Kidney epithelial cell (primary cell): Measurements from ENCODE around the gene GTF3C5. TPM values are rescaled to one million over a fixed set of nuclear protein-coding genes. Genes with fewer than 3 reads are reported as not detected.

Experiments
- DNase-seq: peaks from one replicate; pipeline ENCODE4 v3.0.0-alpha.2; 2010; ENCODE audit warnings: low read depth
- H3K27me3 ChIP-seq: 2 replicates; pipeline ENCODE4 v1.6.0; 2011; ENCODE audit warnings: low read length; ENCODE audit not compliant: control insufficient read depth, insufficient read depth
- H3K36me3 ChIP-seq: 2 replicates; pipeline ENCODE4 v1.5.1; 2011; ENCODE audit warnings: low read length; ENCODE audit not compliant: control insufficient read depth, insufficient read depth
- H3K4me3 ChIP-seq: 2 replicates; pipeline ENCODE4 v1.5.1; 2011; ENCODE audit warnings: low read depth, mild to moderate bottlenecking, control low read depth, low read length
- total RNA-seq: library from RNA; depleted of rRNA; stranded (reverse); fragments of >200 nt; gene quantifications from 2 replicates; pipeline ENCODE4 v1.2.3, GENCODE V29; 2015
- TF ChIP-seq, protein P1 (sequence below): IDR thresholded peaks from 2 replicates; pipeline ENCODE4 v1.5.1; 2011; ENCODE audit warnings: mild to moderate bottlenecking, moderate library complexity, low read length, control low read depth, inconsistent platforms; ENCODE audit not compliant: insufficient read depth, poor library complexity, severe bottlenecking

The GTF3C5 gene
- total RNA-seq, 1 donor from 2014 or later: 94.7 TPM

DNA sequence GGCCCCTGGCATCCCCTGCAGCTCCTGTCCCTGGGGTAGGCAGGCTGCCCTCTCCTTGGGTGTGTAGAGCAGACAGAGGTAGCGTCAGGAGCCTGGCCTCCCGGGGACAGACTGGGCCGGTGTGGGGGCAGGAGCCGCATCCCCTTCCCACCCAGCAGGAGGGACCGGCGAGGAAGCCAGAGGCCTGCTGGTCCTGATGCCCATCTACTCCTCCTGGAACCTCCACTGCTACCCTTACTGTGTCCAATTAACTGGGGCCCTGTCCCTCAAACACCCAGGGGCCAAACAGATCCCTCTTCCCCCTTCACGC is 74.6 kb downstream of the GTF3C5 start:
- peaks cover 11% of the 10 kb centered on the region for H3K36me3 ChIP-seq
- TF ChIP-seq, protein P1, sequence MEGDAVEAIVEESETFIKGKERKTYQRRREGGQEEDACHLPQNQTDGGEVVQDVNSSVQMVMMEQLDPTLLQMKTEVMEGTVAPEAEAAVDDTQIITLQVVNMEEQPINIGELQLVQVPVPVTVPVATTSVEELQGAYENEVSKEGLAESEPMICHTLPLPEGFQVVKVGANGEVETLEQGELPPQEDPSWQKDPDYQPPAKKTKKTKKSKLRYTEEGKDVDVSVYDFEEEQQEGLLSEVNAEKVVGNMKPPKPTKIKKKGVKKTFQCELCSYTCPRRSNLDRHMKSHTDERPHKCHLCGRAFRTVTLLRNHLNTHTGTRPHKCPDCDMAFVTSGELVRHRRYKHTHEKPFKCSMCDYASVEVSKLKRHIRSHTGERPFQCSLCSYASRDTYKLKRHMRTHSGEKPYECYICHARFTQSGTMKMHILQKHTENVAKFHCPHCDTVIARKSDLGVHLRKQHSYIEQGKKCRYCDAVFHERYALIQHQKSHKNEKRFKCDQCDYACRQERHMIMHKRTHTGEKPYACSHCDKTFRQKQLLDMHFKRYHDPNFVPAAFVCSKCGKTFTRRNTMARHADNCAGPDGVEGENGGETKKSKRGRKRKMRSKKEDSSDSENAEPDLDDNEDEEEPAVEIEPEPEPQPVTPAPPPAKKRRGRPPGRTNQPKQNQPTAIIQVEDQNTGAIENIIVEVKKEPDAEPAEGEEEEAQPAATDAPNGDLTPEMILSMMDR: no peak
- DNase-seq: no peak
- H3K4me3 ChIP-seq: no peak overlapping the region
- no peaks in the 10 kb centered on the region for H3K27me3 ChIP-seq

DNA sequence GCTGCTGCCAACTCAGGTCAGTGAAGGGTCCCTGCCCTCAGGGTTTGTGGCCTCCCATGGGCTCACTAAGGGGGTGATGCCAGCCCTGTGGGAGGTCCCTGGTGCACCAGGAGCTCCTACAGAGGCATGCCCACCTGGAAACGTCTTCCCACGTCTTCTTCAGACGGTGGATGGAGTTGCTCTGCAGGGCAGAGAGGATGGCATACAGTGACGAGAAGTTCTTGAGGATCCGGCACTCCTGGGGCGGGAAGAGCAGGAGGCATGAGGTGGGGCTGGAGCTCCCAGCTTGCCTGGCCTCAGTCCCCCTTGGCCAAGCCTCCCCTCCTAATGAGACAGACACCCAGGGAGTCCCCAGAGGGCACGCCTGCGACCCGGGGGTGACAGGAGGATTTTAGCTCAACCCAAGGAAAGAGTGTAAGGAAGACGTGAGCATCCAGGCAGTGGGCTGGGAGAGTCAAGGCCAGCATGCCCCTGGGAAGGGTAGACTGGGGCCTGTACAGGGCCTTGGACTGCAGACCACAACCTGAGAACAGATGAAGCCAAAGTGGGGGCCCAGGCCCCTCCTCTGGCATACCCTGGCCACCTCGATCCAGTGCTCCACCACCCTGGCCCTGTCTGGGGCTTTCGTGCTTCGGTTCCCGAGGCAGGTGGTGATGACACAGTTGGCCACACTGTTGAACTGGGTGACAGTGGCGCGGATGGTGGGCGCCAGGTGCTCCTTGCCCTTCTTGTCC is 75.9 kb downstream of the GTF3C5 start:
- Histone ChIP-seq H3K36me3 (peaks cover 10% of the 10 kb centered on the region), H3K4me3 (no peak overlapping the region), H3K27me3 (no peaks in the 10 kb centered on the region)
- no peak for DNase-seq
- TF ChIP-seq, protein P1: no peak

DNA sequence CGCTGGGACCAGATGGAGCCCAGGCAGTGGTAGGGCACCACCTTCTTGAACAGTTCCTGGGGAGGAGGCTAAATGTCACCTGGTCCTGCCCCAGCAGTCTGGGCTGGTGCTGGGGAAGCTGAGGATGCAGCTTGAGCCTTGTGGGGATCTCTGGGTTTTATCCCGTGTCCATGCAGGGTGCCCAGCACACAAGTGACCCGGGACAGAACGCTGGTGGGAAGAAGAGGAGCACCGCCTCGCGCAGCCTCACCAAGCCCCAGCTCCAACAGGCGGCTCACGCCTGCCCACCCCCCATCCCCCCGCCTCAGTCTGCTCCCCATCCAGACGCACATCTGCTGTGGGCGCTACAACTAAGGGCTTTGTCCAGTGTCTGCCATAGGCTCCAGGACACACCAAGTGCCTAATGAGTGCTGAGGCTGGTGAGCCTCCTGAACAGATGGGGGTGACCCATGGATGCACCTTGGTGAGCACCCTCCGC is 76.5 kb downstream of the GTF3C5 start:
- DNase-seq: no peak
- TF ChIP-seq, protein P1: no peak
- H3K36me3 ChIP-seq: peaks cover 9% of the 10 kb centered on the region

More for the DNA sequence above, 76.5 kb downstream of the GTF3C5 start:
- Histone ChIP-seq H3K27me3 (no peaks in the 10 kb centered on the region), H3K4me3 (no peak overlapping the region)

Other genes with a start within 250 kb of the GTF3C5 start
- 1.6 and 2.0 TPM in 2 replicates for gene AK8, start 152.7 kb upstream of the GTF3C5 start, total RNA-seq
- gene SPACA9, start 152.1 kb upstream of the GTF3C5 start, total RNA-seq: 4.0 and 6.9 TPM in 2 replicates
- 31.3 and 31.7 TPM in 2 replicates for gene TSC1, start 86.4 kb upstream of the GTF3C5 start, total RNA-seq
- not detected in 2 replicates for gene GFI1B, start 52.3 kb upstream of the GTF3C5 start, total RNA-seq
- gene CEL, start 31.0 kb downstream of the GTF3C5 start, total RNA-seq: 0.68 and 1.2 TPM in 2 replicates
- gene RALGDS, start 90.2 kb downstream of the GTF3C5 start, total RNA-seq: 39.9 and 43.7 TPM in 2 replicates
- gene GBGT1, start 132.9 kb downstream of the GTF3C5 start, total RNA-seq: 8.8 and 12.4 TPM in 2 replicates
- not detected in 2 replicates for gene OBP2B, start 178.3 kb downstream of the GTF3C5 start, total RNA-seq
- 1.8 TPM in 2 replicates for gene ABO, start 244.2 kb downstream of the GTF3C5 start, total RNA-seq